LNCaP clone FGC (cell line): ENCODE data around the gene ZMIZ1.

ENCODE experiments used
- DNase-seq: peaks from one replicate; pipeline ENCODE4 v3.0.0-alpha.2; 2011; ENCODE audit warnings: low read depth
- H3K4me3 ChIP-seq: 2 replicates; pipeline ENCODE4 v1.5.1; 2011; ENCODE audit warnings: mild to moderate bottlenecking, low read depth, low read length, control low read depth
- TF ChIP-seq, protein P1 (sequence below): IDR thresholded peaks from 2 replicates; pipeline ENCODE4 v1.5.1; 2012; ENCODE audit warnings: mild to moderate bottlenecking; ENCODE audit not compliant: control insufficient read depth, insufficient read depth; ENCODE audit errors: extremely low read depth

ZMIZ1 gene

DNA sequence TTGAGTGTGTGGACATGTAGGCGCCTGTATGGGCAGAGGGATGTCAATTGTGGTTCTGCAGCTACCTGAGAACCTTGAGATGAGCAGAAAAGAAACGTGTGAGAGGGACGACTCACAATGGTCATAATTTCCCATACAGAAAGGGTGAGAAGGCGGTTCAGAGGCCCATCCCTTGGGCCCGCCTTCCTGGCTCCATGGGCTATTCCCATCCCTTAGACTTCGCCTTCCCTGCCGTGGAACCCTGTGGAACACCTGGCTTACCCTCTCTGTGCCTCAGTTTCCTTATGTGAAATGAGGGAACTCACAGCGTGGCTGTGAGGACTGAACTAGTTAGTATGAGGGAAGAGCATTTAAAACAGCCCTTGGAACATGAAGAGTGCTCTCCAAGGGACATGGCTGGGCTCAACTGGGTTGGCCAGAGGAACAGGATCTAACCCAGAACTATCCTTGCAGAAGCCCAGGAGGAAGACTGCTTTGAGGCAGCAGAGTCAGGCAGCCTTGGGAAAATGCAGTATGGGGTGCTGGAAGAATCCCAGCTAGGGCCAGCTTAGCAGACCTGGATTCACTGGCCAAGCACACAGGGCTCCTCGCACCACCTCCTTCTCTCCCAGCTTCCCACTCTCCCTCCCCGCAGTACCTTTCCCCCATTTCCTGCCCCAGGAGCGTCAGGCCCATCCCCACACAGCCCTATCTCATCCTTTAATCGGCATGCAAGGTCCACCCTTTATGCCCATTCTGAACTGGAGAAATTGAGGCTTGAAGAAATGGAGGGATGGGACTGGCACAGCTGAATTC is 11.1 kb upstream of the ZMIZ1 start:
- no peak for DNase-seq
- H3K4me3 ChIP-seq, result no peak overlapping the region
- TF ChIP-seq, protein P1, sequence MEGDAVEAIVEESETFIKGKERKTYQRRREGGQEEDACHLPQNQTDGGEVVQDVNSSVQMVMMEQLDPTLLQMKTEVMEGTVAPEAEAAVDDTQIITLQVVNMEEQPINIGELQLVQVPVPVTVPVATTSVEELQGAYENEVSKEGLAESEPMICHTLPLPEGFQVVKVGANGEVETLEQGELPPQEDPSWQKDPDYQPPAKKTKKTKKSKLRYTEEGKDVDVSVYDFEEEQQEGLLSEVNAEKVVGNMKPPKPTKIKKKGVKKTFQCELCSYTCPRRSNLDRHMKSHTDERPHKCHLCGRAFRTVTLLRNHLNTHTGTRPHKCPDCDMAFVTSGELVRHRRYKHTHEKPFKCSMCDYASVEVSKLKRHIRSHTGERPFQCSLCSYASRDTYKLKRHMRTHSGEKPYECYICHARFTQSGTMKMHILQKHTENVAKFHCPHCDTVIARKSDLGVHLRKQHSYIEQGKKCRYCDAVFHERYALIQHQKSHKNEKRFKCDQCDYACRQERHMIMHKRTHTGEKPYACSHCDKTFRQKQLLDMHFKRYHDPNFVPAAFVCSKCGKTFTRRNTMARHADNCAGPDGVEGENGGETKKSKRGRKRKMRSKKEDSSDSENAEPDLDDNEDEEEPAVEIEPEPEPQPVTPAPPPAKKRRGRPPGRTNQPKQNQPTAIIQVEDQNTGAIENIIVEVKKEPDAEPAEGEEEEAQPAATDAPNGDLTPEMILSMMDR, result no peak

DNA sequence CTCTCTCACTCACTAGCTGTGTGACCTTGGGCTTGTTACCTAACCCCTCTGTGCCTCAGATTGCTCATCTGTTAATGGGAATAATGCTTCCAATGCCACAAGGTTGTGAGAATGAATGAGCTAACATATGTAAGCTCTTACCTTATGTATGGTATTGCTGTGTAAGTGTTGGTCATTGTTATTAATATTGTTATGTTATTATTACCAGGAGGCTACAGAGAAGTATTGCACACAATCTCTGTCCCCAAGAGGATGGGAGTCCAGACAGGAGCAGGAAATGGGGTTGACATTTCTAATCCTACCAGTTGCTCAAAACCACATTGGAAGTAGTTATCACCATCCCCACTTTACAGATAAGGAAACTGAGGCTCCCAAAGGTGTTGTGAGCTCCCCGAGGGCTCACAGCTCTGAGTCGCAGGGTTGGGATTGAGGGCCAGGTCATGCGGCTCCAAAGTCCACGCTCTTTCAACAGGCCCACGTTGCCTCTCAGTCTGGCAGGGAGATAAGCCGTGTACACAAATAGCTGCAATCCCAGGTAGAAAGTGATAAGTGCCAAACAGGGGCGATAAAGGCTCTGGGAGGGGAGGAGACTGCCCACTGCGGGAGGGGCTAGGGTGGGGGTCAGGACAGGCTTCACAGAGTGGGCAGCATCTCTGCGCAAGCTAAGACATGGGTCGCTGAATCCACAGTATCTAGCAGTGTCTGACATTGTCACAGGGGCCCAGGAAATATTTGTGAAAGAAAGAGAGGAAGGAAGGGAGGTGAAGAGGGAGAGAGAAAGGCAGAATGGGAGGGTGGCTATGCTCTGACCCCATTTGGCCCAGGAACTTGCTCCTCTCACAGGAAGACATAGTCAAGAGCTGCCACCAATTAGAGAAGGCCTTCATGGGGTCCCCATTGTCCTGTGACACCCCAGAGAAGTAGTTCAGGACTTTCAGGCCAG is 9.6 kb upstream of the ZMIZ1 start:
- TF ChIP-seq, protein P1, result no peak
- no peak overlapping the region for H3K4me3 ChIP-seq
- DNase-seq, result no peak

DNA sequence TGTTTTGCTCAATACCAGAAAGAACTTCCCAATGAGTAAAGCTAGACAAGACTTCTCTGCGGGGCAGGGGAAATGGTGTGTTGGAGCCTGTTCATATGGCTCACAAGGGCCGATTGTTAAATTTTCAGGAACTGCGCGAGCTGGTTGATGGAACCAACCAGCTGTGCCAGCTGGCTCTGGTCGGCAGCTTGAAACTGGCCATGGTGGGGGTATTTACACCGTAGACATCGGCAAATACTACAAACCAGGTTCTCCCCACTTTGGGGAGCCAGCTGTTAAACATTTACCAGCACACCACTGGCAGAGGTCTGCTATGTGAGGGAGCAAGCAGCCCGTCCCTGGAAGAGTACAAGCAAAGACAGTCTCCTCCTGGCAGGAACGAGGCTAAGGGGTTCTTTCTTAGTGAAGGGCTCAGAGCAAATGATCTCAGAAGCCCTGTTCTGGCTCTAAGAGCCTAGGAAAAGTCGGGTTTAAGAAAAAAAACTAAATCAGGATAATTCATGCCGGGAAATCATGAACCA is 8.8 kb upstream of the ZMIZ1 start:
- no peak for DNase-seq
- TF ChIP-seq, protein P1, result no peak
- H3K4me3 ChIP-seq, result no peak overlapping the region

DNA sequence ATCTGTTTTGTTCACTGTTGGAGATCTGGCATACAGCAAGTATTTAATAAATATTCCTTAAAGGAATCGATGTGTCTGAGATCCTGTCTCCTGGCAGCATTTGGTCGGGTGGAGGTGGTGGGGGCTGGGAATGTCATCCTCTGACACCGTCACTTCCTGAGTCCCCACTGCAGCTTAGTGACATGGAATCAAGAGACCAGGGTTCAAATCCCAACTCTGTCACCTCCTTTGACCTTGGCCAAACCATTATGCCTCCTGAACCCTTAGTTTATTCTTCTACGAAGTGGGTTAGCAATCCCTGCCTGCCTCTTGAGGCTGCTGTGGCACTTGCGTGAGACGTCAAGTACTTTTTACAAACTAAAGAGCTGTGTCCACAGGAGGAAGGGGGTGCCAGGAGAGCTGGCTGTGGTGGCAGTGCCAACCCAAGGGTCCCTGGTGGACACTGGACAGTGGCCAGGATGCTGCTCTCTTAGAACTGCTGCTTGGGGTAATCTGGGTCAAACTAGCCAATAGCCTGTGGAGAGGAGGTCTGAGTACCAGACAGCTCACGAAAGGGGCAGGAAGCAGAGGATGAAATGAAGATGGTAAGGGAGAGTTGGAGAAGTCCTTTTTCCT is 8.0 kb upstream of the ZMIZ1 start:
- TF ChIP-seq, protein P1, result no peak

DNA sequence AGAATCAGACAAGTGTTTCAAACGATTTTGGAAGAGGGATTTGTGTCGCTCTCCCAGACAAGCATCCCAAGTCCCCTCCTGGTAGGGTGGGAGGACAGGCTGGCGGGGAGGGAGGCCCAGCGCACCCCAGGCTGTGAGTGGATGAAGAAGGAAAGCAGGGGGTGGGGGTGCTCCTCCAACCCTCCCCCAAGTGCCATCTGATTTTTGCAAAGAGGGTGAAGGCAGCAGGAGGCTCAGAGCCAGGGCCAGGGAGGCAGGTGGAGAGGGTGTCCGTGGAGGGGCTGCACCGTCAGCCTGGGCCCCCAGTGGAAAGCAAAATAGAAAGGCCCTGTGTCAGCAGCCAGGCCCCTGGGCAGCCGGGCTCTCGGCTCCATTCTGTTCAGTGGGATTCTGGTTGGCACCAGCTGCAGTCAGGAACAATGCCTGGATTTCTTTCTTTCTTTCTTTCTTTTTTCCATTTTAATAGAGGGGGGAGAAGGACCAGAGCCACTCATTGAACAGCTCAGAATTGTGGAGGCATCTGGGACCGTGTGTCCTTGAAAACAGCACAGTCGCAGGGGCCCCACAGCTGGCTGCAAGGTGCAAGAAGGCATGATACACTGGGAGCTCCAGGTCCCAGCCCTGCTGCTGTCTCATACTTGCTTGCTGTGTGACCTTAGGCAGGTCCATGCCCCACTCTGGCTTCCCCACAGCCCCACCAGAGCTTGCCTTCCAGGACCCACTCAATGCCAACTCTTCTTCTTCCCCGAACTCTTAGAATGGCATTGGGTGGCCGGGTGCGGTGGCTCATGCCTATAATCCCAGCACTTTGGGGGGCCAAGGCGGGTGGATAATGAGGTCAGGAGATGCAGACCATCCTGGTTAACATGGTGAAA is 7.1 kb upstream of the ZMIZ1 start:
- DNase-seq, result no peak
- TF ChIP-seq, protein P1, result no peak
- H3K4me3 ChIP-seq, result no peak overlapping the region

More for the DNA sequence above, 8.0 kb upstream of the ZMIZ1 start:
- DNase-seq, result no peak
- H3K4me3 ChIP-seq, result no peak overlapping the region

DNA sequence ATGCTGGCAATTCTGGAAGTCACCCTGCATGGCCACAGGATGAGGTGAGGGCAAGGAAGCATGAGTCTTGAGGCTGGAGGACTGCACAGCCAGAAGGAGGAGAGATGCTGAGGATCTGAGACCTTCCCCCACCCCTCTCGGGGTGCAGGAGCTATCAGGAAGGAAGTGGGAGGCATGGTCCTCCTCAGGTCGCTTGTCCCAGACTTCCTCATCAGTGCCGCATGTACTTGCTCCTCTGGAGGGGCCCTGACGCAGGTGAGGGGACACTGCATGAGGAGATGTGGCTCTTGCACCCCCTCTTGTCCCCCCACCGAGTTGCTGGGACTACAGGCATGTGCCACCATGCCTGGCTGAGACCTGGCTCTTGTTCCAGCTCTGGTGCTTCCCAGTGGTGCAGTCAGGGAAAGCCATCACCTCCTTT is 5.7 kb upstream of the ZMIZ1 start:
- TF ChIP-seq, protein P1, result no peak
- no peak for DNase-seq
- H3K4me3 ChIP-seq, result no peak overlapping the region
